ENCODE measurements around the gene WDR53. TPM values are rescaled to one million over a fixed set of nuclear protein-coding genes. Genes with fewer than 3 reads are reported as not detected.
"Not testable (repeated sequence)": the region's sequence is repeated elsewhere in the genome, so short reads cannot be mapped to it uniquely, and the experiment has no call there.

WDR53 gene
- polyA plus RNA-seq, 1 donor: 18.5 TPM

- no peak for DNase-seq
These were observed 4.6 kb downstream of the WDR53 start for GRCh38 chr3:196563721-196564225.

DNA sequence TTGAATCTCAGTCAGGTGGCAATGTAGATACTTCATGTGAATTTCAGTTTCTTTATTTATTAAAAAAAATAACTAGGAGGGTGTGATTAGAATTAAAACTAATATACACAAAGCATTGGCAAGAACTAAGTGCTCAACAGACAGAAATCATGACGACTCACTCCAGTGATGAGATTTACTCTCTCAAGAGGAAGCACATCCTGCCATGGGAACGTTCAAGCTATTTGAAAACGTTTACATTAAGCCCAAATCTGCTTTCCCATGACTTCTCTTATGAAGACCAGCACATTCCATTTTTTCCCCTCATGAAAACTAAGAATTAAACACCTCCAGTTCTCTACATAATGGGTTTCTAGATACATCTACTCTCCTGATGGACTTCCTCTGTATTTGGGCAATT lies 8.5 kb downstream of the WDR53 start:
- no peak for DNase-seq

DNA sequence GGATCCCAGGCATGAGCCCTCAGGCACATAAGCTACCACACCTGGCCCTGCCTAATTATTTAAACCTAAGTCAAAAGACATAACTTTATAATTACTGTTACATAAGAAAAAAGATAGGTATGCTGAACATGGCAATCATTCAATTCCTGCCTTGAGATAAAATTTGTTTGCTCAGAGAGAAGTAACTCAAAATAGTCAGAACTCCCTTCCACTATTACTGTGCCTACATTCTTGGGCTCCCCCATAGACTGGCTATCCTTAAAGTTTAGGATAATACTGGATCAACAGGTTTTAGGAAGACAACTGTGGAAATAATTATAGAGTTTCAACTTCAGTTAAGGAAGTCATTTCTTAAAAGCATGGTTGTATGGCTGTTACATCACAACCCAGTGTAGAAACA lies 9.9 kb downstream of the WDR53 start:
- no peak for DNase-seq

- DNase-seq: no peak
These were observed 11.1 kb downstream of the WDR53 start for GRCh38 chr3:196557236-196557635.

DNA sequence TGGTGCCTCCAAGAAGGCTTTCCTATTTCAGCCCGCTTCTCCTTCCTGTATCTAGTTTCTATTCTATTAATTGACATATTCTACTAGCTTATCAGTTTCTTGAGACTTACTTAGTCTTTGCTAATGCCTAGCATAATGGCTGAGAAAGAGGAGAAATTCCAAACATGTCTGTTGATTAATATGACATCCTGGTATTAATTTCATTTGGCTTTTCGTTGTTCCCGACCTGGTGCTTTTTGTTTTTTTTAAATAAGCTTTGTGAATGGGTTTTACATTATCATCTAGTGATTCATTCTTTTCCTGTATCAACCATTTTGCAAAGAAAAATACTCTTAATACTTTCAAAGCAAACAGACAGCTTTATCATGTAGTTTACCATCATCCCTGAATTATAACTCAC lies 13.1 kb downstream of the WDR53 start:
- DNase-seq: no peak

- DNase-seq: no peak
These were observed 14.1 kb downstream of the WDR53 start for GRCh38 chr3:196554205-196554604.

- no peak for DNase-seq
These were observed 14.8 kb downstream of the WDR53 start for GRCh38 chr3:196553551-196553950.

DNA sequence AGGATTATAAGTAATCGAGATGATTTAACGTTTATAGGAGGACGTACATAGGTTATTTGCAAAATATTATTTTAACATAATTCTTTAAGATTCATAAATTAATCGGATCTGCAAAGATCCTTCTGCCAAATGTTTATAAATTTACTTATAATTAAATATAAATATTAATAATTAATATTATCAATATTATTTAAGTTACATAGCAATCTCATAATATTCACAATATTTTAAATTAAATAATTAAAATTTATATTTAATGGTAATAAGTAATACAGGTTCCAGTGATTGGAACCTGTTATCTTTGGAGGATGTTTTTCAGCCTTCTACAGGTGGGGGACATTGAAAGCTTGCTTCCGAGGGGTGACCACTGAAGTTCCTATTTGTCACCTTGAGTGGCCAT lies 16.1 kb downstream of the WDR53 start:
- DNase-seq: no peak

- DNase-seq: not testable (repeated sequence)
These were observed 18.2 kb downstream of the WDR53 start for GRCh38 chr3:196550172-196550571.

DNA sequence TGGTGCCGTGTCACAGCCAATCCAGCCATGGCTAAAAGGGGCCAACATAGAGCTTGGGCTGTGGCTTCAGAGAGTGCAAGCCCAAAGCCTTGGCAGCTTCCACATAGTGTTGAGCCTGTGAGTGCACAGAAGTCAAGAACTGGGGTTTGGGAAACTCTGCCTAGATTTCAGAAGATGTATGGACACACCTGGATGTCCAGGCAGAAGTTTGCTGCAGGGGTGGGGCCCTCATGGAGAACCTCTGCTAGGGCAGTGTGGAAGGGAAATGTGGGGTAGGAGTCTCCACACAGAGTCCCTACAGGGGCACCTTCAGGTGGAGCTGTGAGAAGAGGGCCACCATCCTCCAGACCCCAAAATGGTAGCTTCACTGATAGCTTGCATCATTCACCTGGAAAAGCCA lies 19.0 kb downstream of the WDR53 start:
- DNase-seq: not testable (repeated sequence)

DNA sequence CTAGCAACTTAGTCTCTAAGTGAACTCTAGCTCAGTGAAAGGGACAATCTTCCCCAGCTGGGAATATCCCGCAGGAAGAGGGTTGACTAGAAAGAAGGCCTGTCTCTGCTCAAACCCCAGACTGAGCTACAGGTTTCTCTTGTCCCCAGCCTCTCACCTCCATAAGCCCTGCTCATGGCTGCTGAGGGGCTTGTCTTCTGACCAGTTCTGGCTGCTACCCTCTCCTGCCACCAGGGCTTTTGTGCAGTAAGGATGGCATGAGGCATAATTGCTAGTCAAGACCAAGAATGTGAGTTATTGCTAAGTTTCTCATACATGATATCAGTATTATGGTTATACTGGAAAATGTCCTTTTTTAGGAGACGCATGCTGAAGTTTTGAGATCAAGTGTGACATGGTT lies 21.3 kb downstream of the WDR53 start:
- no peak for DNase-seq

DNA sequence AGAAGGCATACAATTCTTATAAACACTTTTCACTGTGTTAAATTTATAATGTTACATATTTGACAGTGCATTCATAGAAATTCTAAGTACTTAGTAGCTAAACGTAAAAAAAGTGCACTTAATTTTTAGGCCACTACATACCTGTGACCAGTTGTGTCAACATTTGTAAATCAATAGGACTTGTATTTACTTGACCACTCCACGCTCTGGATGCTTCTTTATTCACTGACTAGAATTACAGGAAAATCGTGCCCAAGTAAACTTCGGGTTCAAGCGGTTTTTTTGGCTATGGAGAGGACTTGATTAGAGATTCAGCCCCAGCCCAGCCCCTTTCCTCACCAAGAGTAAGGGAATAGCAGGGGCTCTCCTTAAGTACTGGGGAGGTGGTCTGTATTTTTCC lies 21.8 kb downstream of the WDR53 start:
- no peak for DNase-seq

DNA sequence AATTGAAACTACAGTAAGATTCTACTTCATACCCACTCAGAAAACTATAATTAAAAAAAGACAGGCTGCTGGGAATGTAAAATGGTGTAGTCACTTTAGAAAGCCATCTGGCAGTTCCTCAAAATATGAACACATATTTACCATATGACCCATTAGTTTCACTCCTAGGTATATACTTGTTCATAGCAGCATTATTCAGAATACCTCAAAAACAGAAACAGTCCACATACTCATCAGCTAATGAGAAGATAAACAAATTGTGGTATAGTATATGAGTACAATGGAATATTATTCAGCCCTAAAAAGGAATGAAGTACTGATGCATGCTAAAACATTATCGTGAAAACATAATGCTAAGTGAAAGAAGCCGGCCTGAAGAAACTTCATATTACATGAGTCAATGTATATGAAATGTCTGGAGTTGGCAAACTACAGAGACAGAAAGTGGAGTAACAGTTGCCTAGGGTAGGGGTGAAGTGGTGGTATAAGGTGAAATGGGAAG lies 23.8 kb downstream of the WDR53 start:
- no peak for DNase-seq

DNA sequence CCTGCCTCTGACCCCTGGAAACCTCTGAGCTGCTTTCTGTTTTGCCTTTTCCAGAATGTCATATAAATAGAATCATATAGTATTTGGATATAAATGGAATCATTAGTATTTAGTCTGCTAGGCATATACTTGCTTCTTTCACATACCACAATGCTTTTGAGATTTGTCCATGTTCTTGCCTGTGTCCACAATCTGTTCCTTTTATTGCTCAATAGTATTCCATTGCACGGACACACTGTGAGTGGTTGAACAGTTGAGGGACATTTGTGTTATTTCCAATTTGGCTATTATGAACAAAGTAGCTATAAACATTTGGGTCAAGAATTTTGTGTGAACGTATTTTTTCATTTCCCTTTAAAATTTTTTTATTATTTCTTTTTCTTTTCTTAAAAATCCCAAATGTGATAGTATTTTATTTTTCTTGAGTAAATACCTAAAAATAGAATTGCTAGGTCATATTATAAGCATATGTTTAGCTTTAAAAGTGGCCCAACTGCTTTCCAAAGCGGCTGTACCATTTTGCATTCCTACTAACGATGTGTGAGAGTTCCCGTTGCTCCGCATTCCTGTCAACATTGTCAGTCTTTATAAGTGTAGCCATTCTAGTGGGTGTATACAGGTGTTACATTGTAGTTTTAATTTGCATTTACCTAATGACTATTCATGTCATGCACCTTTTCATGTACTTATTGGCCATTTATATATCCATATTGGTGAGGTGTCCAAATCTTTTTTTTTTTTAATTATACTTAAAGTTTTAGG lies 26.5 kb downstream of the WDR53 start:
- no peak for DNase-seq

- no peak for DNase-seq
These were observed 30.9 kb downstream of the WDR53 start for GRCh38 chr3:196537319-196537984.

DNA sequence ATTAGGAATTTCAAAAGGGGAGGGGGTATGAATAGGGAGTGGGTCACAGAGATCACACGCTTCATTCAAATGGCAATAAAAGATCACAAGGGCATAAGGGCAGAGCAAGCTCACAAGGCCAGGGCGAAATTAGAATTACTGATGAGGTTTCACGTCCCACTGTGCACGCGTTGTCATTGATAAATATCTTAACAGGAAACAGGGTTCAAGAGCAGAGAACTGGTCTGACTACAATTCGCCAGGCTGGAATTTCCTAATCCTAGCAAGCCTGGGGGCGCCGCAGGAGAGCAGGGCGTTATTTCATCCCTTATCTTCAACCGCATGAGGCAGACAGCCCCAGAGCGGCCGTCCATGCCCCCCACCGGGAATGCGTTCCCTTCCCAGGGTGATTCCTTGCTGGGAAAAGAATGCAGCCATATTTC lies 35.1 kb downstream of the WDR53 start:
- DNase-seq: no peak

DNA sequence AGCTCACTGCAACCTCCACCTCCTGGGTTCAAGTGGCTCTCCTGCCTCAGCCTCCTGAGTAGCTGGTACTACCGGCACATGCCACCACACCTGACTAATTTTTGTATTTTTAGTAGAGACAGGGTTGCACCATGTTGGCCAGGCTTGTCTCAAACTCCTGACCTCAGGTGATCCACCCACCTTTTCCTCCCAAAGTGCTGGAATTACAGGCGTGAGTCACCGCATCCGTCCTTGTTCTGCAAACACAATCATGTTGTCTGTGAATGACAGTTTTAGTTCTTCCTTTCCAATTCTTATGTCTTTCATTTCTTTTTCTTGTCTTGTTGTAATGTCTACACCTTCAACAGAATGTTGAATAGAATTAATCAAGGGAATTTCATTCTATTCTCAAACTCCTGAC lies 36.9 kb downstream of the WDR53 start:
- DNase-seq: no peak

- peak; percentile 53 for DNase-seq
These were observed 39.6 kb downstream of the WDR53 start for GRCh38 chr3:196528639-196529233.

DNA sequence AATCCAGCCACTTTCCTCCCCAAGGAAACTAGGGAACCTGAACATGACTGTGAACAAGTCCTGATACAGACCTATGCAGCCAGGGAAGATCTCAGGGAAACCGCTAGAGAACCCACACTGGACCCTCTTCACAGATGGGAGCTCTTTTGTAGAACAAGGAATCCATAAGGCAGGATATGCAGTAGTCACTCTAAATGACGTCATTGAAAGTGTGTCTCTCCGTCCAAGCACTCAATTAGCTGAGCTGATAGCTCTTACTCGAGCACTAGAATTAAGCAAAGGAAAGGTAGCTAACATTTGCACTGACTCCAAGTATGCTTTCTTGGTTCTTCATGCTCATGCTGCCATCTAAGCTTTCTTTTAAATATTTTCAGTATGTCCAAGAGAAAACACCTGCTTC lies 43.2 kb downstream of the WDR53 start:
- DNase-seq: no peak

DNA sequence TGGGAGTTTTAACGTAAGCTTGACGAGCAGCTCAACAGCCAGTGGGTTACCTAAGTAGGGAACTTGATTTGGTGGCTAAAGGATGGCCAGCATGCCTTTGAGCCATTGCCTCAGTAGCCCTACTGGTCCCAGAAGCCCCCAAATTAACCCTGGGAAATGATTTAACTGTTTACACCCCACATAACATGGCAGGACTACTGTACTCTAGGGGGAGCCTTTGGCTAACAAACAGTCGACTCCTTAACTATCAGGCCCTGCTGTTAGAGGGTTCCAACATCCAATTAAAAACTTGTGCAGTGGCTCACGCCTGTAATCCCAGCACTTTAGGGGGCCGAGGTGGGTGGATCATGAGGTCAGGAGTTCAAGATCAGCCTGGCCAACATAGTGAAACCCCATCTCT lies 43.8 kb downstream of the WDR53 start:
- no peak for DNase-seq

DNA sequence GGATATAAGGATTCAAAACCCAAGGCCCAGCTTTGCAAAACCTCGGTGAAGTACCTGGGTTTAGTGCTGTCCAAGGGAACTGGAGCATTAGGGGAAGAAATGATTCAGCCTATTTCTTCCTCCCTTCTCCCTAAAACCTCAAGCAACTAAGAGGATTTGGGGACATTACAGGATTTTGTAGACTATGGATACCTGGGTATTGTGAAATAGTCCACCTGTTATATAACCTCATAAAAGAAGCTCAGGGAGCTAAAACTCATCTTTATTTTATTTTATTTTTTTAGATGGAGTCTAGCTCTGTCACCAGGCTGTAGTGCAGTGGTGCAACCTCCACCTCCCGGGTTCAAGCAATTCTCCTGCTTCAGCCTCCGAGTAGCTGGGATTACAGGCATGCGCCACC lies 44.5 kb downstream of the WDR53 start:
- no peak for DNase-seq

- DNase-seq: not testable (repeated sequence)
These were observed 47.1 kb downstream of the WDR53 start for GRCh38 chr3:196521291-196521690.

DNA sequence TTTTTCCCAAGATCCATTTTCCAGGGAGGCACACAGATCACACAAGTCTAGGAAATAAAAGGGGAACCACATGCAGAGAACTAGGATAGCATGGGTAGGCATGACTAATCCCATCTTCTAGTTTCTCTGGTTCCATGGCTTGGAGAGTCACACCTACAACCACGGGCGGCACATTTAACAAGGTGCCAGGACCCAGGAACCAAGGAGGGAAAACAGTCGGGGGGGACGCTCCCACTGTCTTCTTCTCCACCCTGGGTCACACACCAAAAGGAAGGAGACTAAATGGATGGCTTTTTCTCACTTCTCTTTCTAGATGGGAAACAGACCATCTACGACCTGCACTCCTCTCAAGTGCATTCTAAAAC lies 48.7 kb downstream of the WDR53 start:
- DNase-seq: no peak
